Right forelimb (tissue), 1 donor: ENCODE data around the gene METTL14.
"Not testable (repeated sequence)": the region's sequence is repeated elsewhere in the genome, so short reads cannot be mapped to it uniquely, and the experiment has no call there.

Experiments used
- DNase-seq: peaks from one replicate; pipeline ENCODE4 v3.0.0-alpha.2; 2018

Gene METTL14

GRCh38 chr4:118684873-118685811, at the start of gene METTL14:
METTL14 (plus strand) TSS chr4:118685392; CDS start chr4:118685535, 143 bp downstream.
- peak; percentile 96 for DNase-seq

GRCh38 chr4:118636126-118636525, 49.1 kb upstream of the METTL14 start:
- not testable (repeated sequence) for DNase-seq

GRCh38 chr4:118664665-118665064, 20.5 kb upstream of the METTL14 start:
- DNase-seq, result not testable (repeated sequence)

DNA sequence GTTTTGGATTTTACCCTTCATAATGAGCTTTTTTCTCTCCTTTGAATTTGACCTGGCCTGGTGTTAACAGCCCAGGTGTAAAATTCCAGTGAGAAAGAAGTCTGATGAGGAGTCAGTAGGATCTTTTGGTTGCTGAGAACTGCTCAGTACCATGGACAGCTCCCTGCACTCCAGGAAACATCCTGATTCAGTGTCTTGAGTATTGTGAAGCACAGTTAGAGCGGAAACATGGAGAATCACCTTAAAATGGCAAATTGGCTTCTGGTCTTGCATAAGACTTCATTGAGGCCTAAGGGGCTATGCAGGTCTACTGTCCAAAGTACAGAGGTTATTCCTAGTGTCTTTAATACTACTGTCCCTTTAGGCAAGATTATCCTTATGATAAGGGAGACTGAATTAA, 16.0 kb upstream of the METTL14 start:
- peak; percentile 79 for DNase-seq

DNA sequence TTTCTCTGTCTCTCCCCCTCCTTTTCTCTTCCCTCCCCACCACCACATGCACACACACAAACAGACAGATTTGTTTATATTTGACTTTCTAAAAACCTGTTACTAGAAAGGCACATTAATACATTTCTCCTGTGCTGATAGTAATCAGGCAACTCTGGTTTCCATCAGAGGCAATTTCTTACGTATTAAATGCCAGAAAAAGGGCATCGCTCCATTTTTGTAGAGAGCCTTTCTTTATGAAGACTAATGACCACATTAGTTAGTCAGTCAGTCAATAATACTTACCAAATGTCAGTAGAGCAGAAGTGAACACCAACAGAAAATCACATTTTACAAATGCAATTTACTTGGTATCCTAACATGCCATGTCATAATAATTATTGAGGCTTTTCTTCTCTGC, 14.2 kb upstream of the METTL14 start:
- not testable (repeated sequence) for DNase-seq

DNA sequence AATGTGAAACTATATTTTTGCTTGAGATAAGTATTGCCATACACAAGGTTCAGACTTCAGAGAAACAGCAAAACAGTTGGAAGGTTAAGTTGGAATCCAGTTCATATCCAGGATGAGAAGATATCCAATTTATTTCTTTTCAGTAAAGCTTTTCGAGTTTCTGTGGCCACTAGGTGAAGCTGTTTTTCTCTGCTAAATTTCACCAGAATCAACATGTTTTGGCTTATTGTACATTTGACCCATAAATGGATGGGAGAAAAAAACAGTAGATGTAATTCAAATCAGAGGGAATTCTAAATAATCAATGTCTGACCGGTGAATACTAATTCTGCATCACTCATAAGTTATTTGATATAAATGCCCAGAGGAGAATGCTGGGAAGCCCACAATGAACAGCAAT, 9.1 kb upstream of the METTL14 start:
- DNase-seq, result no peak

DNA sequence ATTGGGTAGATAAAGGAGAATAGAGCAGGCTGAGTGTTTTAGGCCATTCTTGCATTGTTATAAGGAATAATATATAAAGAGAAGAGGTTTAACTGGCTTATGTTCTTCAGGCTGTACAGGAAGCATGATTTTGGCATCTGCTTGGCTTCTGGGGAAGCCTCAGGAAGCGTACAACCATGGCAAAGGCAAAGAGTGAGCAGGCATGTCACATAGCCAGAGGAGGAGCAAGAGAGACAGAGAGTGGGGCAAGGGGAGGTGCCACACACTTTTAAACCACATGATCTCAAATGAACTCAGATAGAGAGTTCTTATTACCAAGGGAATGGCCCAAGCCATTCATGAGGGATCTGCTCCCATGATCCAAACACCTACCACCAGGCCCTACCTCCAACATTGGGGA, 4.4 kb upstream of the METTL14 start:
- DNase-seq, result no peak

DNA sequence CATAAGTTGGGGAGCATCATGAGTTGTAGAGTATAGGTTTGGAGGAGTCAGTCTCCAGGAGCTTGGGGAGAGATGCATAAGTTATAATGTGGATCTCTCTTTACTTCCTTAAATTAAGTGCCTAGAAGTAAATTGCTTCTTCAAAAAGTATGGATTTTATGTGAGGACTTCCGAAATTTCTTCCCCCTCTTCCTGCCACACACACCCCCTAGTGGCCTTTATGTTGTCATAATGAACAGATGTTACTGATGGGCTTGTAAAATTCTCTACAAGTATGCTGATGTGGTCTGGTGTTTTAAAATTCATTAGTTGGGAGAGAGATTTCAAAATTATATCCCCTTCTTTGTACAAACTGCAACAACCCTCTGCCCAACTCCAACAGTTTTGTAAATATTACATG, 2.3 kb upstream of the METTL14 start:
- DNase-seq, result no peak

DNA sequence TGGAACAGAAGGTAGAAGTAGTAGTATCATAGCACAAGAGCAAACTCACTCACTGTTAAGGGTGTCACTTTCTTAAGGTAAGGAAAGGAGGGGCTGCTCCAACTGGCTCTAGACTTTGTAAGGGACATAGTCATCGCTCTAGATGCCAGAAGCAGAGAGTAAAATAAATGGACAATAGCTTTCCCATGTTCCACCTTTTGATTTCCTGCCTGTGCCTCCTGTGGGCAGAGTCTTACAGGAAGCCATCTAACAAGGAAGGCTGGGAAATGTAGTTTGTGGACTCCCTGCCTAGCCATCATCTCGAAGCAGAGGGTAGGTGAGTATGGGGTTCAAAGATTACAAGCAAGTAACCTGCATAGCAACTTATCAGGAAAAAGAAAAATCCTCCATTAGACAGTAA, 1.7 kb upstream of the METTL14 start:
- no peak for DNase-seq

- no peak for DNase-seq
Measured at GRCh38 chr4:118703118-118703517, 17.9 kb downstream of the METTL14 start.

GRCh38 chr4:118711052-118711451, 25.9 kb downstream of the METTL14 start:
- no peak for DNase-seq

DNA sequence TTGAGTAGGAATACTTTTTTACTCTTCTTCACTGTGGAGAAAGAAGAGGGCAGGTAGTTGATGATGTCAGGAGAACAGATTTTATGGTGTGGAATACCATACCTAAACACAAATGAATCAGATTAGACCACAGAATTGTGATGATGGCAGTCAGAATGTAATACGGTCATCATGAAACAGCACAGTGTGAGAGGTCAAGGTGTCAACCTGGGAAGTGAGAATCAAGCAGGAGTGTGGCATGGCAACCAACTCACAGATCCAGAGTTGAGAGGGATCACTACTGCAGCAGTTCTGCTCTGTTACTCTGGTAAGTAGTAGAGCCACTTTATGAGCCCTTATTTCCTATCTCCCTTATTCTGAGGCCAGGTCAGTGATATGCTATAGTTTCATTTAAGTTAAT, 27.7 kb downstream of the METTL14 start:
- no peak for DNase-seq

DNA sequence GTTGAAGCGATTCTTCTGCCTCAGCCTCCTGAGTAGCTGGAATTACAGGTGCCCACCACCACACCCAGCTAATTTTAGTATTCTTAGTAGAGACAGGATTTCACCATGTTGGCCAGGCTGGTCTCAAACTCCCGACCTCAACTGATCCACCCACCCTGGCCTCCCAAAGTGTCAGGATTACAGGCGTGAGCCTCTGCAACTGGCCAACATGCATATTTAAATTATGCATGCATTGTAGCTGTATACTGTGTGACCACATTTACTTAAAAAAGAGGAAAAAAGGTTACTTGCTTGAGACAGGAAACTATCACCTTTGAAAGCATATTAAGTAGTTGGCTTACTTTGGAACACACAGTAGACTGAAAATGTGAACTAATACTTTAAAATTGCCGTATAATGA, 29.5 kb downstream of the METTL14 start:
- DNase-seq, result no peak

DNA sequence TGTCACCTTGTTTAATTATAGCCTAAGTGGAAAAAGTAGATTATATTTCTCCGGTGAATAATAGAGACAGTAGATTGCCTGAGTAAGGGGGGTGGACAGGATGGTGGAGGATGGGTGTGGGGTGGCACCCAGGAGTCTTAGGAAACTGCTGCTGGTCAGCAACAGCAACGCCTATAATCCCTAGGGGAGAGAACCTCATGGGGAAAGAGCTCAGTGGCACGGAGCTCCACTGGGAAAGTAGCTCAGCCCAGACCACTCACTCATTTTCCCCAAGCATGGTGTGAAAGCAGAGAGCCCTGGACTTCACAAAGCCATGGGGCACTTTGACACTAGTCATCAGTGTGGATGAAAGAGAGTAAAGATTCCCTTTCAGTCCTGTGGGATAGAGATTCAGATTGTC, 31.1 kb downstream of the METTL14 start:
- DNase-seq, result no peak

- no peak for DNase-seq
Measured at GRCh38 chr4:118718511-118719170, 33.4 kb downstream of the METTL14 start.

- no peak for DNase-seq
Measured at GRCh38 chr4:118721752-118722151, 36.6 kb downstream of the METTL14 start.

GRCh38 chr4:118723369-118723768, 38.2 kb downstream of the METTL14 start:
- no peak for DNase-seq

DNA sequence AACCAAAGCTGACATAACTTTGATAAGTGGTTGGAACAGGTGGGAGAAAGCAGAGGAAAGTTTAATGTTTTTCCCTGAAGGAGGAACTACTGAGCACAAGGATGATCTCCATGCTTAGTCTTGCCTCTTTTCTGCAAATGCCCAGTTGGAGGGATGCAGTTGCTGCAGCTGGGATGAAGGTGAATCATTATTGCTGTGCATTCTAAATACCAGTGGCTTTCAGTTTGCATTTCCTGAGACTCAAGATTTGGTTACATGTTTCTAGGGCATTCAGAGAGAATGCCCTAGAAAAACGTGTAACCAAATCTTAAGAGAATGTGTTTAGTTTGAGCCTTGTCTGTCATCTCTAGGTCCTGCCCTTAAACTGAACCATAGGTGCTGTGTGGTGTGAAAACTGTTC, 42.2 kb downstream of the METTL14 start:
- no peak for DNase-seq

DNA sequence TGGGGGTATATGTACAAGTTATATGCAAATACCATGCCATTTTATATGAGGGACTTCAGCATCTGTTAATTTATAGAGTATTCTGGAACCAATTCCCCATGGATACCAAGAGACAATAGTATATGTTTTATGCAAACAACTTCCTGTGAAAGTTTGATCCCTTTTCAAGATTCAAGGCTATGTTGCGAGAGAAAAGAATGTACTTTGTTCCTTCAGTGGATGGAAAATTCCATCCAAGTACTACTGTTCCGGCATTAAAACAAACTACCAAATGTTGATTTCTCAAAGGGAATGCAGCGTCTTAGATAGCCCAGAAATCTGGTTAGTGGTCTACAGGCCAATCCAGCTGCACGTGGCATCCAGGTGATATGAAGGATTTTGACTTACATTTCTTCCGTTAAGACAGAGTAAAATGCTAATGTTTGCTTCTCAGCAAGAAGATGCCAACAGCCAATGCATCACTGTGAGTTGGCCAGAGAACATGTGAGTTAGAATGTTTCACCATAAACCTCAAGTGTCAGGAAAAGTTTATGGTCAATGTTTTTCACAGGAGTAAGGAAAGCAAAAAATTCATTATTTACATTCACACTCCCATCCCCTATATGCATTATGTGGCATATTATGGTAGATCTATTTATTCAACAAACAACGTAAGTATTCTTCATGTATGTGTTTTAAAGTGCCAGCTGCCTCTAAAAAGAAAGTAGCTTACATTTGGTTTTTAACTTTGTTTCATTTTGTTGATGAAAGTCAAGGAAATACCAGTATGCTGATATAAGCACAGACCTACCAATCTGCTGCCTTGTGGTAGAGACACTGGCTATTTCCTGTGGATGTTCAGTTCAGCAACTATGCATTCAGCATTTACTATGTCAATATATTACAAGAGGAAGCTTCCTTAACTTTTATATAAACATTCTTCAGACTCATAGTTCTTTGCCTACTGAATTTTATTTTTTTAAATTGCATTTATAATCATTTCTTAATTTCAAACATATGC, 44.4 kb downstream of the METTL14 start:
- no peak for DNase-seq

GRCh38 chr4:118730683-118731082, 45.5 kb downstream of the METTL14 start:
- no peak for DNase-seq

GRCh38 chr4:118732591-118733330, 47.6 kb downstream of the METTL14 start:
- no peak for DNase-seq
